Kidney epithelial cell (primary cell): Measurements from ENCODE around the gene ZFP62. TPM values are rescaled to one million over a fixed set of nuclear protein-coding genes. Genes with fewer than 3 reads are reported as not detected.

Experiments used
- DNase-seq: peaks from one replicate; pipeline ENCODE4 v3.0.0-alpha.2; 2010; ENCODE audit warnings: low read depth
- H3K27me3 ChIP-seq: 2 replicates; pipeline ENCODE4 v1.6.0; 2011; ENCODE audit warnings: low read length; ENCODE audit not compliant: control insufficient read depth, insufficient read depth
- H3K36me3 ChIP-seq: 2 replicates; pipeline ENCODE4 v1.5.1; 2011; ENCODE audit warnings: low read length; ENCODE audit not compliant: control insufficient read depth, insufficient read depth
- H3K4me3 ChIP-seq: 2 replicates; pipeline ENCODE4 v1.5.1; 2011; ENCODE audit warnings: low read depth, mild to moderate bottlenecking, control low read depth, low read length
- CTCF ChIP-seq: IDR thresholded peaks from 2 replicates; pipeline ENCODE4 v1.5.1; 2011; ENCODE audit warnings: mild to moderate bottlenecking, moderate library complexity, low read length, control low read depth, inconsistent platforms; ENCODE audit not compliant: insufficient read depth, poor library complexity, severe bottlenecking
- total RNA-seq: library from RNA; depleted of rRNA; stranded (reverse); fragments of >200 nt; gene quantifications from 2 replicates; pipeline ENCODE4 v1.2.3, GENCODE V29; 2015

ZFP62 gene
- total RNA-seq, 1 donor from 2014 or later = 26.0 TPM

- H3K27me3 ChIP-seq = no peaks in the 10 kb centered on the region
- no peak for DNase-seq
- H3K4me3 ChIP-seq = no peak overlapping the region
- peaks cover 6% of the 10 kb centered on the region for H3K36me3 ChIP-seq
- no peak for TF ChIP-seq CTCF
Observed at GRCh38 chr5:180849827-180850226, 11.2 kb downstream of the ZFP62 start.

GRCh38 chr5:180848878-180849277 is 12.2 kb downstream of the ZFP62 start:
- peaks cover 6% of the 10 kb centered on the region for H3K36me3 ChIP-seq
- no peak for DNase-seq
- no peak for TF ChIP-seq CTCF
- H3K4me3 ChIP-seq = no peak overlapping the region
- no peaks in the 10 kb centered on the region for H3K27me3 ChIP-seq

GRCh38 chr5:180848265-180848664 is 12.8 kb downstream of the ZFP62 start:
- DNase-seq = no peak
- Histone ChIP-seq H3K27me3 (no peaks in the 10 kb centered on the region), H3K36me3 (peaks cover 6% of the 10 kb centered on the region), H3K4me3 (no peak overlapping the region)
- no peak for TF ChIP-seq CTCF

GRCh38 chr5:180847026-180847425 is 14.1 kb downstream of the ZFP62 start:
- TF ChIP-seq CTCF = no peak
- H3K36me3 ChIP-seq = peaks cover 6% of the 10 kb centered on the region
- no peak for DNase-seq
- no peak overlapping the region for H3K4me3 ChIP-seq
- no peaks in the 10 kb centered on the region for H3K27me3 ChIP-seq

GRCh38 chr5:180844858-180845257 is 16.2 kb downstream of the ZFP62 start:
- no peak for TF ChIP-seq CTCF
- H3K36me3 ChIP-seq = no peaks in the 10 kb centered on the region

GRCh38 chr5:180844432-180844831 is 16.6 kb downstream of the ZFP62 start:
- H3K27me3 ChIP-seq = no peaks in the 10 kb centered on the region
- no peak for DNase-seq
- no peak overlapping the region for H3K4me3 ChIP-seq
- no peak for TF ChIP-seq CTCF
- H3K36me3 ChIP-seq = no peaks in the 10 kb centered on the region

More at GRCh38 chr5:180844858-180845257, 16.2 kb downstream of the ZFP62 start:
- no peaks in the 10 kb centered on the region for H3K27me3 ChIP-seq
- no peak overlapping the region for H3K4me3 ChIP-seq
- no peak for DNase-seq
